Measurements from ENCODE around the gene SCAMP4. TPM values are rescaled to one million over a fixed set of nuclear protein-coding genes. Genes with fewer than 3 reads are reported as not detected.
"Not testable (repeated sequence)": the region's sequence is repeated elsewhere in the genome, so short reads cannot be mapped to it uniquely, and the experiment has no call there.

Gene SCAMP4
- total RNA-seq, 6 donors from 2014 or later = 52.0 to 117 (median 75.3) TPM

- no peak for ATAC-seq (ENCODE audit: low FRiP score in 2 of 2)
- peaks cover 39 to 52% (median 46%) of the 10 kb centered on the region in 4 donors for H3K4me1 ChIP-seq
- peaks cover 0 to 13% (median 4%) of the 10 kb centered on the region in 4 donors for H3K36me3 ChIP-seq
- peak overlapping the region in 3 of 4 donors; percentile 5 to 96 (median 90) for H3K27ac ChIP-seq
- WGBS, 2 donors = 80 to 91% methylated on average over 4 to 11 of the region's 13 CpGs
- TF ChIP-seq EP300 (IDR thresholded peaks at IDR 0.05) = no peak
- no peak for TF ChIP-seq POLR2A (IDR thresholded peaks at IDR 0.05)
- TF ChIP-seq CTCF (IDR thresholded peaks at IDR 0.05) = no peak
- TF ChIP-seq POLR2AphosphoS5 (IDR thresholded peaks at IDR 0.05) = no peak
- H3K27me3 ChIP-seq = no peaks in the 10 kb centered on the region
- no peaks in the 10 kb centered on the region for H3K9me3 ChIP-seq
- no peak overlapping the region for H3K4me3 ChIP-seq
- DNase-seq = no peak
Observed at GRCh38 chr19:1871630-1872029, 33.6 kb upstream of the SCAMP4 start.

- DNase-seq = no peak
- H3K27me3 ChIP-seq = no peaks in the 10 kb centered on the region
- peak overlapping the region in 3 of 4 donors; percentile 6 to 98 (median 73) for H3K4me3 ChIP-seq
- H3K9me3 ChIP-seq = no peaks in the 10 kb centered on the region
- no peak for TF ChIP-seq CTCF (IDR thresholded peaks at IDR 0.05)
- TF ChIP-seq POLR2AphosphoS5 (IDR thresholded peaks at IDR 0.05) = no peak
- TF ChIP-seq EP300 (IDR thresholded peaks at IDR 0.05) = no peak
- TF ChIP-seq POLR2A (IDR thresholded peaks at IDR 0.05) = no peak
- H3K4me1 ChIP-seq = peaks cover 42 to 55% (median 49%) of the 10 kb centered on the region in 4 donors
- peak overlapping the region; percentile 64 to 96 (median 84) for H3K27ac ChIP-seq
- ATAC-seq (ENCODE audit: low FRiP score in 2 of 2) = peak in 1 of 2 donors; percentile 5
- H3K36me3 ChIP-seq = peaks cover 0 to 13% (median 4%) of the 10 kb centered on the region in 4 donors
- 73 to 88% methylated on average over 12 to 17 of the region's 25 CpGs for WGBS, 2 donors
Observed at GRCh38 chr19:1872807-1873523, 32.2 kb upstream of the SCAMP4 start.

GRCh38 chr19:1873524-1874473 lies 31.4 kb upstream of the SCAMP4 start:
- TF ChIP-seq CTCF (IDR thresholded peaks at IDR 0.05) (no peak), POLR2AphosphoS5 (IDR thresholded peaks at IDR 0.05) (peak in 1 of 2 donors; percentile 3)
- peaks cover 0 to 15% (median 4%) of the 10 kb centered on the region in 4 donors for H3K36me3 ChIP-seq
- peak overlapping the region in 3 of 4 donors; percentile 6 to 98 (median 73) for H3K4me3 ChIP-seq
- H3K27ac ChIP-seq = peak overlapping the region; percentile 77 to 98 (median 93)
- H3K4me1 ChIP-seq = peaks cover 42 to 55% (median 49%) of the 10 kb centered on the region in 4 donors
- peak in 1 of 2 donors; percentile 85 for DNase-seq
- no peaks in the 10 kb centered on the region for H3K27me3 ChIP-seq
- ATAC-seq (ENCODE audit: low FRiP score in 2 of 2) = peak in 1 of 2 donors; percentile 47
- 39 to 56% methylated on average over 24 to 29 of the region's 29 CpGs for WGBS, 2 donors
- no peaks in the 10 kb centered on the region for H3K9me3 ChIP-seq

GRCh38 chr19:1874554-1875185 lies 30.5 kb upstream of the SCAMP4 start:
- 6 to 9% methylated on average over 16 of the region's 16 CpGs for WGBS, 2 donors

GRCh38 chr19:1875265-1875645 lies 29.9 kb upstream of the SCAMP4 start:
- not testable (repeated sequence) for ATAC-seq (ENCODE audit: low FRiP score in 2 of 2); DNase-seq; H3K9me3 ChIP-seq; H3K27me3 ChIP-seq
- Histone ChIP-seq H3K27ac (peak overlapping the region; percentile 90 to 98 (median 96)), H3K36me3 (peaks cover 0 to 23% (median 6%) of the 10 kb centered on the region in 4 donors), H3K4me3 (peak overlapping the region; percentile 73 to 99 (median 86)), H3K4me1 (peaks cover 46 to 59% (median 52%) of the 10 kb centered on the region in 4 donors)
- WGBS, 2 donors = 0 to 1% methylated on average over 9 to 11 of the region's 11 CpGs

More at GRCh38 chr19:1874554-1875185, 30.5 kb upstream of the SCAMP4 start:
- H3K27me3 ChIP-seq = no peaks in the 10 kb centered on the region
- TF ChIP-seq EP300 (IDR thresholded peaks at IDR 0.05) (no peak), POLR2A (IDR thresholded peaks at IDR 0.05) (no peak), CTCF (IDR thresholded peaks at IDR 0.05) (no peak), POLR2AphosphoS5 (IDR thresholded peaks at IDR 0.05) (peak in 1 of 2 donors; percentile 16)
- ATAC-seq (ENCODE audit: low FRiP score in 2 of 2) (no peak), DNase-seq (no peak)
- H3K27ac ChIP-seq = peak overlapping the region; percentile 90 to 98 (median 96)
- no peaks in the 10 kb centered on the region for H3K9me3 ChIP-seq
- peaks cover 42 to 55% (median 49%) of the 10 kb centered on the region in 4 donors for H3K4me1 ChIP-seq
- H3K36me3 ChIP-seq = peaks cover 0 to 18% (median 4%) of the 10 kb centered on the region in 4 donors
- H3K4me3 ChIP-seq = peak overlapping the region; percentile 73 to 99 (median 86)
